Middle frontal gyrus (tissue), 1 donor: Measurements from ENCODE around the gene FASTKD2.
A peak's percentile ranks its signal among the peaks of the same experiment; 100 is the strongest.

Source experiments
- DNase-seq: peaks from one replicate; pipeline ENCODE4 v3.0.0-alpha.2; 2015; ENCODE audit warnings: low spot score; ENCODE audit errors: extremely low spot score

Gene FASTKD2

GRCh38 chr2:206765242-206766056 is at the start of gene FASTKD2, which contains the start of gene MDH1B:
Gene FASTKD2 (plus strand): TSS chr2:206765606. CDS start chr2:206766694, 1,088 bp downstream.
Gene MDH1B (minus strand): TSS chr2:206765328. CDS start chr2:206765271, 57 bp downstream.
- DNase-seq, result peak; percentile 81

GRCh38 chr2:206716623-206717022 is 48.8 kb upstream of the FASTKD2 start:
- DNase-seq, result no peak

GRCh38 chr2:206718296-206718695 is 47.1 kb upstream of the FASTKD2 start, which contains the start of gene DYTN:
Gene DYTN (minus strand): TSS chr2:206718396. CDS start chr2:206718279, 117 bp downstream.
- DNase-seq, result no peak

GRCh38 chr2:206721256-206721920 is 44.0 kb upstream of the FASTKD2 start:
- DNase-seq, result no peak

GRCh38 chr2:206723288-206723687 is 42.1 kb upstream of the FASTKD2 start:
- no peak for DNase-seq

GRCh38 chr2:206727287-206727686 is 38.1 kb upstream of the FASTKD2 start:
- DNase-seq, result no peak

- peak; percentile 33 for DNase-seq
These were observed 36.9 kb upstream of the FASTKD2 start for GRCh38 chr2:206728277-206729199.

- DNase-seq, result no peak
These were observed 32.1 kb upstream of the FASTKD2 start for GRCh38 chr2:206733341-206733740.

- no peak for DNase-seq
These were observed 28.5 kb upstream of the FASTKD2 start for GRCh38 chr2:206736935-206737334.

- DNase-seq, result no peak
These were observed 26.1 kb upstream of the FASTKD2 start for GRCh38 chr2:206739271-206739670.

- DNase-seq, result no peak
These were observed 24.6 kb upstream of the FASTKD2 start for GRCh38 chr2:206740800-206741199.

GRCh38 chr2:206756816-206757215 is 8.6 kb upstream of the FASTKD2 start:
- DNase-seq, result no peak

- no peak for DNase-seq
These were observed 649 bp upstream of the FASTKD2 start for GRCh38 chr2:206764673-206765241.

GRCh38 chr2:206766057-206766930 is 888 bp downstream of the FASTKD2 start:
- DNase-seq, result no peak

- no peak for DNase-seq
These were observed 9.5 kb downstream of the FASTKD2 start for GRCh38 chr2:206774871-206775270.

GRCh38 chr2:206776432-206776831 is 11.0 kb downstream of the FASTKD2 start:
- DNase-seq, result no peak

- DNase-seq, result no peak
These were observed 15.3 kb downstream of the FASTKD2 start for GRCh38 chr2:206780671-206781070.

- DNase-seq, result no peak
These were observed 18.3 kb downstream of the FASTKD2 start for GRCh38 chr2:206783718-206784117.

- no peak for DNase-seq
These were observed 19.4 kb downstream of the FASTKD2 start for GRCh38 chr2:206784559-206785353.
